PFSK-1 (cell line): ENCODE results near the gene RPAP3.

Source experiments
- POLR2AphosphoS5 ChIP-seq: IDR thresholded peaks from 2 replicates; pipeline ENCODE4 v1.6.1; 2012; ENCODE audit warnings: low read depth, mild to moderate bottlenecking, control low read depth, low read length, moderate library complexity
- SIN3A ChIP-seq: IDR thresholded peaks from 2 replicates; pipeline ENCODE4 v1.6.1; 2012; ENCODE audit warnings: mild to moderate bottlenecking, low read length, moderate library complexity, borderline replicate concordance; ENCODE audit not compliant: insufficient read depth
- TAF1 ChIP-seq: IDR thresholded peaks from 2 replicates; pipeline ENCODE4 v1.6.1; 2012; ENCODE audit warnings: low read length, control low read depth, borderline replicate concordance; ENCODE audit not compliant: insufficient read depth
- TF ChIP-seq, protein P1 (sequence below), 2 experiments: IDR thresholded peaks; 2 replicates each; pipeline versions ENCODE4 v1.6.1 to v1.8.0; 2011 to 2012; ENCODE audit warnings: low read depth in 2 of 2, low read length in 2 of 2, control low read depth in 1 of 2, inconsistent platforms in 1 of 2, mild to moderate bottlenecking in 1 of 2, moderate library complexity in 1 of 2; ENCODE audit not compliant: insufficient read depth in 1 of 2

DNA sequence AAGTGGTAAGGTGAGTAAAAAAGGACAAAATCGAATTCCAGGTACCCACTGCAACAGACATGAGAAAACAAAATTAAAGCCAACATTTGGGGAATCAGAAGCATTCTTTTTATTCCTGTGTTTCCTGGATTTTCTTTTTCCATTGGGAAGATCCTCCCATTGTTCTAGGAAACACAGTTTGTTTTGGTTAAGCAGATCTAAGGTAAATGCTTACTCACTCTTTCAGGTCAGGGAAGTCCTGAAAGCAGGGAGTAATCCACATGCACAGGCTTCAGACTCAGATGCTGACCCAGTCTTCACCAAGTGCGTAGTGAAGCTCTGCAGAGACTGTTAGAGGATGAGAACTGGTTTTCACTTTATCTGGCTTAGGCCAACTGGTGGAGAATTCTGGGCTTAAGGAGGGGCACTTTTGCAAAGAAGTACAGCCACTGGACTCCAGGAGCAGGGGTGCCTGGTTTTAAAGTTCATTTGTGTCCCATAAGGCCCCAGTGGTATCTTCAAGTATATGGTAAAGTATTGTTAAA lies 57.7 kb downstream of the RPAP3 start:
- TF ChIP-seq, protein P1, sequence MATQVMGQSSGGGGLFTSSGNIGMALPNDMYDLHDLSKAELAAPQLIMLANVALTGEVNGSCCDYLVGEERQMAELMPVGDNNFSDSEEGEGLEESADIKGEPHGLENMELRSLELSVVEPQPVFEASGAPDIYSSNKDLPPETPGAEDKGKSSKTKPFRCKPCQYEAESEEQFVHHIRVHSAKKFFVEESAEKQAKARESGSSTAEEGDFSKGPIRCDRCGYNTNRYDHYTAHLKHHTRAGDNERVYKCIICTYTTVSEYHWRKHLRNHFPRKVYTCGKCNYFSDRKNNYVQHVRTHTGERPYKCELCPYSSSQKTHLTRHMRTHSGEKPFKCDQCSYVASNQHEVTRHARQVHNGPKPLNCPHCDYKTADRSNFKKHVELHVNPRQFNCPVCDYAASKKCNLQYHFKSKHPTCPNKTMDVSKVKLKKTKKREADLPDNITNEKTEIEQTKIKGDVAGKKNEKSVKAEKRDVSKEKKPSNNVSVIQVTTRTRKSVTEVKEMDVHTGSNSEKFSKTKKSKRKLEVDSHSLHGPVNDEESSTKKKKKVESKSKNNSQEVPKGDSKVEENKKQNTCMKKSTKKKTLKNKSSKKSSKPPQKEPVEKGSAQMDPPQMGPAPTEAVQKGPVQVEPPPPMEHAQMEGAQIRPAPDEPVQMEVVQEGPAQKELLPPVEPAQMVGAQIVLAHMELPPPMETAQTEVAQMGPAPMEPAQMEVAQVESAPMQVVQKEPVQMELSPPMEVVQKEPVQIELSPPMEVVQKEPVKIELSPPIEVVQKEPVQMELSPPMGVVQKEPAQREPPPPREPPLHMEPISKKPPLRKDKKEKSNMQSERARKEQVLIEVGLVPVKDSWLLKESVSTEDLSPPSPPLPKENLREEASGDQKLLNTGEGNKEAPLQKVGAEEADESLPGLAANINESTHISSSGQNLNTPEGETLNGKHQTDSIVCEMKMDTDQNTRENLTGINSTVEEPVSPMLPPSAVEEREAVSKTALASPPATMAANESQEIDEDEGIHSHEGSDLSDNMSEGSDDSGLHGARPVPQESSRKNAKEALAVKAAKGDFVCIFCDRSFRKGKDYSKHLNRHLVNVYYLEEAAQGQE (IDR thresholded peaks at IDR 0.05; ENCODE audit: insufficient read depth in 1 of 2, low read depth in 2 of 2, low read length in 2 of 2): no peak
- TF ChIP-seq POLR2AphosphoS5 (no peak), TAF1 (no peak), SIN3A (no peak)
